SK-N-SH (cell line): ENCODE measurements around the gene ADRA1B. TPM values are rescaled to one million over a fixed set of nuclear protein-coding genes. Genes with fewer than 3 reads are reported as not detected.

ENCODE experiments used
- CTCF ChIA-PET: fragments of 300-600, 350-600 bp; formaldehyde crosslinking; extraction: SDS; loops from one replicate; lab custom pipeline; 2021; lab: Yijun Ruan, JAX
- POLR2A ChIA-PET: fragments of 350-600 bp; sonication (Branson Sonifier 250); formaldehyde crosslinking; extraction: SDS; loops from one replicate; lab custom pipeline; 2020; ENCODE audit warnings: antibody characterized with exemption, inconsistent platforms; lab: Yijun Ruan, JAX
- DNase-seq: peaks from one replicate; pipeline ENCODE4 v3.0.0; 2012
- H2AFZ ChIP-seq: fragments of 200-600 bp; sonication (generic); 2 replicates; pipeline ENCODE4 v1.8.1; 2016; ENCODE audit warnings: antibody characterized with exemption, mild to moderate bottlenecking, low read depth
- H3F3A ChIP-seq: fragments of 200-600 bp; sonication (generic); replicated peaks from 2 replicates; pipeline ENCODE3; 2016; ENCODE audit warnings: antibody characterized with exemption, mild to moderate bottlenecking; ENCODE audit not compliant: insufficient read depth
- H3K27ac ChIP-seq, 2 experiments: fragments of 200-500 bp in 1 of 2; fragments of 200-600 bp in 1 of 2; sonication (Bioruptor generic) in 1 of 2; sonication (generic), shearing (Covaris generic) in 1 of 2; 2 replicates each; pipeline versions ENCODE4 v1.5.1 to v1.6.1; 2014 to 2016; ENCODE audit warnings: low read depth in 2 of 2, inconsistent platforms in 1 of 2, low read length in 1 of 2, mild to moderate bottlenecking in 1 of 2, mixed read lengths in 1 of 2
- H3K27me3 ChIP-seq: fragments of 200-600 bp; sonication (generic), shearing (Covaris generic); 2 replicates; pipeline ENCODE4 v1.6.1; 2016; ENCODE audit warnings: mixed run types; ENCODE audit not compliant: insufficient read depth
- H3K36me3 ChIP-seq, 2 experiments: fragments of 200-500 bp in 1 of 2; fragments of 200-600 bp in 1 of 2; sonication (Bioruptor generic) in 1 of 2; sonication (generic) in 1 of 2; replicated peaks in 1 of 2; 2 replicates each; pipeline versions ENCODE3 to v1.5.1; 2014 to 2016; ENCODE audit warnings: low read length in 1 of 2, mild to moderate bottlenecking in 1 of 2; ENCODE audit not compliant: insufficient read depth in 2 of 2, control insufficient read depth in 1 of 2
- H3K4me1 ChIP-seq, 2 experiments: fragments of 200-500 bp in 1 of 2; fragments of 200-600 bp in 1 of 2; sonication (Bioruptor generic) in 1 of 2; sonication (generic), shearing (Covaris generic) in 1 of 2; 2 replicates each; pipeline versions ENCODE4 v1.5.1 to v1.6.1; 2014 to 2016; ENCODE audit warnings: low read depth in 1 of 2, low read length in 1 of 2, mixed run types in 1 of 2; ENCODE audit not compliant: insufficient read depth in 2 of 2, control insufficient read depth in 1 of 2
- H3K4me2 ChIP-seq: fragments of 200-600 bp; sonication (generic), shearing (Covaris generic); 2 replicates; pipeline ENCODE4 v1.6.1; 2017; ENCODE audit warnings: mixed run types
- H3K4me3 ChIP-seq, 2 experiments: fragments of 200-500 bp in 1 of 2; fragments of 200-600 bp in 1 of 2; sonication (Bioruptor generic) in 1 of 2; sonication (generic), shearing (Covaris generic) in 1 of 2; 2 replicates each; pipeline versions ENCODE4 v1.5.1 to v1.8.1; 2014 to 2016; ENCODE audit warnings: low read depth in 2 of 2, inconsistent platforms in 1 of 2, low read length in 1 of 2, mild to moderate bottlenecking in 1 of 2, mixed read lengths in 1 of 2, moderate library complexity in 1 of 2
- H3K79me2 ChIP-seq: fragments of 200-600 bp; sonication (generic); 2 replicates; pipeline ENCODE4 v1.8.1; 2017; ENCODE audit warnings: mild to moderate bottlenecking; ENCODE audit not compliant: insufficient read depth
- H3K9ac ChIP-seq: fragments of 200-600 bp; sonication (generic); 2 replicates; pipeline ENCODE4 v1.6.1; 2017; ENCODE audit warnings: mixed run types
- H3K9me2 ChIP-seq: fragments of 200-600 bp; sonication (generic); 2 replicates; pipeline ENCODE4 v1.6.1; 2017; ENCODE audit warnings: mixed run types
- H3K9me3 ChIP-seq: fragments of 200-600 bp; sonication (generic); 2 replicates; pipeline ENCODE4 v1.6.1; 2017; ENCODE audit warnings: mixed run types, mild to moderate bottlenecking, moderate library complexity
- H4K20me1 ChIP-seq: fragments of 200-600 bp; sonication (generic); 2 replicates; pipeline ENCODE4 v1.6.1; 2017; ENCODE audit warnings: mild to moderate bottlenecking, mixed run types; ENCODE audit not compliant: insufficient read depth
- EP300 ChIP-seq, 2 experiments: IDR thresholded peaks; 2 replicates each; pipeline versions ENCODE4 v1.4.0 to v1.6.1; 2012; ENCODE audit warnings: borderline replicate concordance in 1 of 2, low read depth in 1 of 2, low read length in 1 of 2
- EZH2phosphoT487 ChIP-seq: fragments of 200-600 bp; sonication (generic); IDR thresholded peaks from 2 replicates; pipeline ENCODE4 v1.6.1; 2017; ENCODE audit warnings: low read depth, mixed run types, mild to moderate bottlenecking, antibody characterized with exemption, moderate library complexity, borderline replicate concordance
- FOSL2 ChIP-seq: IDR thresholded peaks from 2 replicates; pipeline ENCODE4 v1.4.0; 2012; ENCODE audit warnings: low read depth, mild to moderate bottlenecking, moderate library complexity, borderline replicate concordance
- GABPA ChIP-seq: IDR thresholded peaks from 2 replicates; pipeline ENCODE4 v1.4.0; 2012; ENCODE audit warnings: low read depth, mild to moderate bottlenecking
- JUND ChIP-seq: IDR thresholded peaks from 2 replicates; pipeline ENCODE4 v1.4.0; 2012
- NRF1 ChIP-seq: IDR thresholded peaks from 2 replicates; pipeline ENCODE4 v1.6.1; 2012; ENCODE audit warnings: low read depth, mild to moderate bottlenecking, low read length
- RFX5 ChIP-seq: IDR thresholded peaks from 2 replicates; pipeline ENCODE4 v1.6.1; 2012; ENCODE audit warnings: mild to moderate bottlenecking, improper control_type of control experiment, low read length
- SIN3A ChIP-seq: IDR thresholded peaks from 2 replicates; pipeline ENCODE4 v1.6.1; 2012; ENCODE audit warnings: low read depth, mild to moderate bottlenecking, low read length, moderate library complexity, borderline replicate concordance
- WGBS: methylation state at CpG from one replicate; pipeline ENCODE4 v1.1.6; 2017; ENCODE audit warnings: low lambda C conversion rate; 5-methylcytosine and 5-hydroxymethylcytosine counted together
- polyA plus RNA-seq, 3 experiments: library from polyadenylated mRNA; depleted of rRNA; stranded (reverse); fragments of >200 nt; gene quantifications; 2 replicates each; pipeline ENCODE4 v1.2.3, GENCODE V29; 2012
- TF ChIP-seq, protein P1 (sequence below): IDR thresholded peaks from 2 replicates; pipeline ENCODE4; 2012
- TF ChIP-seq, protein P2 (sequence below): IDR thresholded peaks from 2 replicates; pipeline ENCODE4 v1.4.0; 2012; ENCODE audit warnings: low read depth, borderline replicate concordance
- TF ChIP-seq, protein P3 (sequence below): fragments of 200-600 bp; sonication (generic); IDR thresholded peaks from 2 replicates; pipeline ENCODE4 v1.6.1; 2017; ENCODE audit warnings: antibody characterized with exemption, mild to moderate bottlenecking, moderate library complexity
- TF ChIP-seq, protein P4 (sequence below): IDR thresholded peaks from 2 replicates; pipeline ENCODE4 v1.4.0; 2012; ENCODE audit warnings: low read depth, borderline replicate concordance

ADRA1B gene
- polyA plus RNA-seq, 1 of the 3 experiments (the other 2 are of a cell fraction), result 2.2 TPM

DNA sequence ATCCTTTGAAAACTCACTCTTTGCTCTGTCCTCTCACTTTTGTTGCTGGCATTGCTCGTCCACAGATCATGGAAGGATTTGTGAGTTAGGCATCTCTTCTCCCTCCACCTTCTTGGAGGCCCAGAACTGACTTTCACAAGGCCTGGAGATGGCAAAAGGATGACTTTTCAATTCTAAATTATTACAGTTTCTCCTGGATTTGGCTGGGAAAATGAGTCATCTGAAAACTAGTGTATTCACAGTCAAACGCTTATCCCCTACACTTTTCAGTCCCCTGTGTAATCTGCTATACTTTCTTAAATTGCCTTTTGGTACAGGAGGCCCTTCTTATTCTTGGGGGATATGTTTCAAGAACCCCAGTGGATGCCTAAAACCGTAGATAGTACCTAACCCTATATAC, 35.6 kb downstream of the ADRA1B start:
- Histone ChIP-seq H3K27me3 (no peaks in the 10 kb centered on the region), H3K4me1 (peaks cover 0 to 13% of the 10 kb centered on the region in 2 experiments; a peak in 1 of 4 replicates), H3K4me3 (no peak overlapping the region), H3K36me3 (no peaks in the 10 kb centered on the region), H4K20me1 (no peaks in the 10 kb centered on the region), H3K4me2 (peak overlapping the region; percentile 64), H3K27ac (peak overlapping the region in 1 of 2 experiments; percentile 85; a peak in 3 of 4 replicates), H3K9ac (peak overlapping the region; percentile 57; the same call in 1 of the 2 replicates), H3F3A (peaks cover 15% of the 10 kb centered on the region), H3K9me2 (no peaks in the 10 kb centered on the region), H2AFZ (peak overlapping the region; percentile 99; the same call in 1 of the 2 replicates), H3K9me3 (no peaks in the 10 kb centered on the region), H3K79me2 (peaks cover 7% of the 10 kb centered on the region; the same call in 1 of the 2 replicates)
- WGBS, result 40% methylated on average over 3 of the region's 3 CpGs
- DNase-seq, result no peak
- TF ChIP-seq FOSL2, result peak; percentile 61; the same call in 1 of the 2 replicates
- TF ChIP-seq JUND, result peak; percentile 41; the same call in 1 of the 2 replicates
- TF ChIP-seq EZH2phosphoT487, result no peak
- TF ChIP-seq, protein P1, sequence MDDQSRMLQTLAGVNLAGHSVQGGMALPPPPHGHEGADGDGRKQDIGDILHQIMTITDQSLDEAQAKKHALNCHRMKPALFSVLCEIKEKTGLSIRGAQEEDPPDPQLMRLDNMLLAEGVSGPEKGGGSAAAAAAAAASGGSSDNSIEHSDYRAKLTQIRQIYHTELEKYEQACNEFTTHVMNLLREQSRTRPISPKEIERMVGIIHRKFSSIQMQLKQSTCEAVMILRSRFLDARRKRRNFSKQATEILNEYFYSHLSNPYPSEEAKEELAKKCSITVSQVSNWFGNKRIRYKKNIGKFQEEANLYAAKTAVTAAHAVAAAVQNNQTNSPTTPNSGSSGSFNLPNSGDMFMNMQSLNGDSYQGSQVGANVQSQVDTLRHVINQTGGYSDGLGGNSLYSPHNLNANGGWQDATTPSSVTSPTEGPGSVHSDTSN, result peak; percentile 56; the same call in 1 of the 2 replicates
- CTCF ChIA-PET, result interaction anchor here (0.8 to 2.0 kb wide), 9 partner anchors 11 to 371 kb away, joined by 3 to 6 read pairs (median 4); no protein-coding TSS in a partner anchor
- POLR2A ChIA-PET, result interaction anchor here (0.9 kb wide), 1 partner anchor 38 kb away, joined by 3 read pairs; no protein-coding TSS in a partner anchor

DNA sequence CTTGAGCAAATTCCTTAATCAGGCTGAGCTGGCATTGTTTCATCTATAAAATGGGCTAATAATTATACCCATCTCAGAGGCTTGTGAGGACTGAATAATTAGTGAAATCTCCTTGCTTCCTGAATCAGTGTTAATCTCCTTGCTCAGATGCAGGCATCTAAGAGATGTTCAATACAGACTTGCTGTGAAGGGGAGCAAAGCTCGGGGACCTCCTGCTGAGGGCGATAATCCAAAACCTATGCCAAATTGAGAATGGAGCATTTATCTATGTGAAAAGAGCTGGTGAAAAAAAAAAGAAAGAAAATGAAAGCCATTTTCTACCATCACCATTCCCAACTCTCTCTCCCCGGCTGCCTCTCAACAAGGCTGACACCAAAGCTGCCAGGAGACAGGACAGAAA, 37.3 kb downstream of the ADRA1B start:
- Histone ChIP-seq H2AFZ (no peak overlapping the region), H3K4me1 (peaks cover 0 to 4% of the 10 kb centered on the region in 2 experiments; a peak in 1 of 4 replicates), H3K9me3 (no peaks in the 10 kb centered on the region), H3K36me3 (no peaks in the 10 kb centered on the region), H3K4me3 (no peak overlapping the region), H3F3A (peaks cover 19% of the 10 kb centered on the region), H4K20me1 (no peaks in the 10 kb centered on the region), H3K27ac (no peak overlapping the region), H3K27me3 (no peaks in the 10 kb centered on the region), H3K9me2 (no peaks in the 10 kb centered on the region), H3K9ac (no peak overlapping the region), H3K79me2 (peaks cover 7% of the 10 kb centered on the region; the same call in 1 of the 2 replicates)
- POLR2A ChIA-PET, result interaction anchor here (1.4 kb wide), 1 partner anchor 14 kb away, joined by 3 read pairs; no protein-coding TSS in a partner anchor
- CTCF ChIA-PET, result interaction anchor here (1.2 kb wide), 1 partner anchor 34 kb away, joined by 5 read pairs; no protein-coding TSS in a partner anchor
- 86% methylated on average over 3 of the region's 3 CpGs for whole genome bisulfite sequencing
- DNase-seq, result no peak
- TF ChIP-seq RFX5, result no peak
- no peak for TF ChIP-seq GABPA
- TF ChIP-seq, protein P2, sequence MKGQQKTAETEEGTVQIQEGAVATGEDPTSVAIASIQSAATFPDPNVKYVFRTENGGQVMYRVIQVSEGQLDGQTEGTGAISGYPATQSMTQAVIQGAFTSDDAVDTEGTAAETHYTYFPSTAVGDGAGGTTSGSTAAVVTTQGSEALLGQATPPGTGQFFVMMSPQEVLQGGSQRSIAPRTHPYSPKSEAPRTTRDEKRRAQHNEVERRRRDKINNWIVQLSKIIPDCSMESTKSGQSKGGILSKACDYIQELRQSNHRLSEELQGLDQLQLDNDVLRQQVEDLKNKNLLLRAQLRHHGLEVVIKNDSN, result no peak
- TF ChIP-seq, protein P3, sequence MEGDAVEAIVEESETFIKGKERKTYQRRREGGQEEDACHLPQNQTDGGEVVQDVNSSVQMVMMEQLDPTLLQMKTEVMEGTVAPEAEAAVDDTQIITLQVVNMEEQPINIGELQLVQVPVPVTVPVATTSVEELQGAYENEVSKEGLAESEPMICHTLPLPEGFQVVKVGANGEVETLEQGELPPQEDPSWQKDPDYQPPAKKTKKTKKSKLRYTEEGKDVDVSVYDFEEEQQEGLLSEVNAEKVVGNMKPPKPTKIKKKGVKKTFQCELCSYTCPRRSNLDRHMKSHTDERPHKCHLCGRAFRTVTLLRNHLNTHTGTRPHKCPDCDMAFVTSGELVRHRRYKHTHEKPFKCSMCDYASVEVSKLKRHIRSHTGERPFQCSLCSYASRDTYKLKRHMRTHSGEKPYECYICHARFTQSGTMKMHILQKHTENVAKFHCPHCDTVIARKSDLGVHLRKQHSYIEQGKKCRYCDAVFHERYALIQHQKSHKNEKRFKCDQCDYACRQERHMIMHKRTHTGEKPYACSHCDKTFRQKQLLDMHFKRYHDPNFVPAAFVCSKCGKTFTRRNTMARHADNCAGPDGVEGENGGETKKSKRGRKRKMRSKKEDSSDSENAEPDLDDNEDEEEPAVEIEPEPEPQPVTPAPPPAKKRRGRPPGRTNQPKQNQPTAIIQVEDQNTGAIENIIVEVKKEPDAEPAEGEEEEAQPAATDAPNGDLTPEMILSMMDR, result no peak
- no peak for TF ChIP-seq EP300 (IDR thresholded peaks at IDR 0.05; ENCODE audit: borderline replicate concordance in 1 of 2, low read depth in 1 of 2, low read length in 1 of 2)
- TF ChIP-seq, protein P4, sequence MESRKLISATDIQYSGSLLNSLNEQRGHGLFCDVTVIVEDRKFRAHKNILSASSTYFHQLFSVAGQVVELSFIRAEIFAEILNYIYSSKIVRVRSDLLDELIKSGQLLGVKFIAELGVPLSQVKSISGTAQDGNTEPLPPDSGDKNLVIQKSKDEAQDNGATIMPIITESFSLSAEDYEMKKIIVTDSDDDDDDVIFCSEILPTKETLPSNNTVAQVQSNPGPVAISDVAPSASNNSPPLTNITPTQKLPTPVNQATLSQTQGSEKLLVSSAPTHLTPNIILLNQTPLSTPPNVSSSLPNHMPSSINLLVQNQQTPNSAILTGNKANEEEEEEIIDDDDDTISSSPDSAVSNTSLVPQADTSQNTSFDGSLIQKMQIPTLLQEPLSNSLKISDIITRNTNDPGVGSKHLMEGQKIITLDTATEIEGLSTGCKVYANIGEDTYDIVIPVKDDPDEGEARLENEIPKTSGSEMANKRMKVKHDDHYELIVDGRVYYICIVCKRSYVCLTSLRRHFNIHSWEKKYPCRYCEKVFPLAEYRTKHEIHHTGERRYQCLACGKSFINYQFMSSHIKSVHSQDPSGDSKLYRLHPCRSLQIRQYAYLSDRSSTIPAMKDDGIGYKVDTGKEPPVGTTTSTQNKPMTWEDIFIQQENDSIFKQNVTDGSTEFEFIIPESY, result no peak
- no peak for TF ChIP-seq SIN3A
- TF ChIP-seq NRF1, result no peak
- TF ChIP-seq, all 33 proteins: peak for 0
- no peak overlapping the region for H3K4me2 ChIP-seq
